HEK293 (cell line): ENCODE measurements around the gene NBDY.

Source experiments
- CTCF ChIA-PET: fragments of 350-600 bp; formaldehyde crosslinking; extraction: SDS; loops from one replicate; lab custom pipeline; 2021; ENCODE audit warnings: antibody characterized with exemption; lab: Yijun Ruan, JAX
- POLR2A ChIA-PET: fragments of 300-600 bp; formaldehyde crosslinking; extraction: SDS; loops from one replicate; lab custom pipeline; 2020; ENCODE audit warnings: antibody characterized with exemption, inconsistent platforms; lab: Yijun Ruan, JAX
- H3K27ac ChIP-seq: fragments of 200-500 bp; sonication (Bioruptor generic); 2 replicates; pipeline ENCODE4 v1.5.1; 2014; ENCODE audit warnings: low read depth, low read length, control low read depth, inconsistent platforms; ENCODE audit errors: extremely low read depth
- H3K36me3 ChIP-seq, 2 experiments: fragments of 200-500 bp in 1 of 2; sonication (Bioruptor generic) in 1 of 2; 1 replicate in 1 of 2; 2 replicates in 1 of 2; pipeline ENCODE4 v1.5.1; 2014 to 2017; ENCODE audit warnings: inconsistent platforms in 2 of 2, low read length in 2 of 2; ENCODE audit not compliant: control insufficient read depth in 2 of 2, insufficient read depth in 1 of 2
- H3K4me1 ChIP-seq: fragments of 200-500 bp; sonication (Bioruptor generic); 2 replicates; pipeline ENCODE4 v1.5.1; 2014; ENCODE audit warnings: mild to moderate bottlenecking, low read length, inconsistent platforms; ENCODE audit not compliant: control insufficient read depth, insufficient read depth
- H3K4me3 ChIP-seq: 2 replicates; pipeline ENCODE4 v1.5.1; 2011; ENCODE audit warnings: low read depth, mild to moderate bottlenecking, control low read depth, low read length, moderate library complexity
- H3K9me3 ChIP-seq: fragments of 200-500 bp; sonication (Bioruptor generic); 2 replicates; pipeline ENCODE4 v1.5.1; 2014; ENCODE audit warnings: low read depth, low read length, inconsistent platforms; ENCODE audit not compliant: control insufficient read depth, insufficient read depth
- FEZF1 ChIP-seq: fragments of 450-650 bp; formaldehyde crosslinking; IDR thresholded peaks from 2 replicates; pipeline ENCODE4 v1.5.1; 2016; ENCODE audit warnings: missing biosample characterization, missing genetic modification characterization
- KLF9 ChIP-seq: fragments of 450-650 bp; formaldehyde crosslinking; IDR thresholded peaks from 2 replicates; pipeline ENCODE4 v1.5.1; 2016; ENCODE audit warnings: missing biosample characterization, missing genetic modification characterization, low read depth
- OSR2 ChIP-seq: fragments of 450-650 bp; formaldehyde crosslinking; IDR thresholded peaks from 2 replicates; pipeline ENCODE4 v1.5.1; 2016; ENCODE audit warnings: missing biosample characterization, missing genetic modification characterization
- REPIN1 ChIP-seq: fragments of 450-650 bp; formaldehyde crosslinking; IDR thresholded peaks from 2 replicates; pipeline ENCODE4 v1.5.1; 2017; ENCODE audit warnings: missing biosample characterization, missing genetic modification characterization, low read depth
- ZBTB7A ChIP-seq: fragments of 450-650 bp; formaldehyde crosslinking; IDR thresholded peaks from 2 replicates; pipeline ENCODE4 v1.5.1; 2016; ENCODE audit warnings: low read depth, missing biosample characterization, missing genetic modification characterization
- ZFHX2 ChIP-seq: fragments of 450-650 bp; formaldehyde crosslinking; conservative IDR thresholded peaks from 2 replicates; pipeline ENCODE4 v1.5.1; 2016; ENCODE audit warnings: missing biosample characterization, missing genetic modification characterization
- ZFP3 ChIP-seq: fragments of 450-650 bp; formaldehyde crosslinking; IDR thresholded peaks from 2 replicates; pipeline ENCODE4 v1.5.1; 2016; ENCODE audit warnings: low read depth, missing biosample characterization, missing genetic modification characterization
- ZFP37 ChIP-seq: fragments of 450-650 bp; formaldehyde crosslinking; IDR thresholded peaks from 2 replicates; pipeline ENCODE4 v1.5.1; 2016; ENCODE audit warnings: missing biosample characterization, missing genetic modification characterization
- ZIC2 ChIP-seq: fragments of 450-650 bp; formaldehyde crosslinking; IDR thresholded peaks from 2 replicates; pipeline ENCODE4 v1.5.1; 2016; ENCODE audit warnings: missing biosample characterization, missing genetic modification characterization
- ZNF169 ChIP-seq: fragments of 450-650 bp; formaldehyde crosslinking; IDR thresholded peaks from 2 replicates; pipeline ENCODE4 v1.5.1; 2016; ENCODE audit warnings: missing biosample characterization, missing genetic modification characterization
- ZNF239 ChIP-seq: fragments of 450-650 bp; formaldehyde crosslinking; IDR thresholded peaks from 2 replicates; pipeline ENCODE4 v1.5.1; 2016; ENCODE audit warnings: missing biosample characterization, missing genetic modification characterization
- ZNF280D ChIP-seq: fragments of 450-650 bp; formaldehyde crosslinking; IDR thresholded peaks from 2 replicates; pipeline ENCODE4 v1.5.1; 2016; ENCODE audit warnings: missing biosample characterization, missing genetic modification characterization
- ZNF37A ChIP-seq: fragments of 450-650 bp; IDR thresholded peaks from 2 replicates; pipeline ENCODE4 v1.5.1; 2018; ENCODE audit warnings: missing biosample characterization, missing genetic modification characterization
- ZNF391 ChIP-seq: fragments of 450-650 bp; formaldehyde crosslinking; IDR thresholded peaks from 2 replicates; pipeline ENCODE4 v1.5.1; 2016; ENCODE audit warnings: low read depth, missing biosample characterization, missing genetic modification characterization, borderline replicate concordance
- ZNF404 ChIP-seq: fragments of 450-650 bp; formaldehyde crosslinking; IDR thresholded peaks from 2 replicates; pipeline ENCODE4 v1.5.1; 2017; ENCODE audit warnings: missing biosample characterization, missing genetic modification characterization
- ZNF416 ChIP-seq: fragments of 450-650 bp; formaldehyde crosslinking; IDR thresholded peaks from 2 replicates; pipeline ENCODE4 v1.5.1; 2016; ENCODE audit warnings: missing biosample characterization, missing genetic modification characterization
- ZNF560 ChIP-seq: fragments of 450-650 bp; formaldehyde crosslinking; IDR thresholded peaks from 2 replicates; pipeline ENCODE4 v1.5.1; 2017; ENCODE audit warnings: missing biosample characterization, missing genetic modification characterization, borderline replicate concordance
- ZNF600 ChIP-seq: fragments of 450-650 bp; formaldehyde crosslinking; IDR thresholded peaks from 2 replicates; pipeline ENCODE4 v1.5.1; 2016; ENCODE audit warnings: missing biosample characterization, missing genetic modification characterization
- ZNF621 ChIP-seq: fragments of 450-650 bp; formaldehyde crosslinking; IDR thresholded peaks from 2 replicates; pipeline ENCODE4 v1.5.1; 2017; ENCODE audit warnings: missing biosample characterization, missing genetic modification characterization
- ZNF654 ChIP-seq: fragments of 450-650 bp; formaldehyde crosslinking; IDR thresholded peaks from 2 replicates; pipeline ENCODE4 v1.5.1; 2016; ENCODE audit warnings: low read depth, missing biosample characterization, missing genetic modification characterization
- ZSCAN23 ChIP-seq: fragments of 450-650 bp; formaldehyde crosslinking; IDR thresholded peaks from 2 replicates; pipeline ENCODE4 v1.5.1; 2016; ENCODE audit warnings: missing biosample characterization, missing genetic modification characterization
- TF ChIP-seq, protein P1 (sequence below): fragments of 450-650 bp; formaldehyde crosslinking; conservative IDR thresholded peaks from 2 replicates; pipeline ENCODE4 v1.5.1; 2016; ENCODE audit warnings: low read depth, missing biosample characterization, missing genetic modification characterization

The NBDY gene

GRCh38 chrX:56726605-56727004 lies 2.4 kb upstream of the NBDY start (continued):
- TF ChIP-seq ZNF654 (tag by site-specific recombination) = peak; percentile 78
- no peak for TF ChIP-seq KLF9 (tag by site-specific recombination)
- no peak for TF ChIP-seq ZNF391
- TF ChIP-seq, all 188 proteins: peak for 5

GRCh38 chrX:56727531-56727930 lies 1.5 kb upstream of the NBDY start:
- Histone ChIP-seq H3K4me1 (no peaks in the 10 kb centered on the region), H3K9me3 (no peaks in the 10 kb centered on the region), H3K36me3 (no peaks in the 10 kb centered on the region), H3K27ac (no peak overlapping the region), H3K4me3 (no peak overlapping the region)
- CTCF ChIA-PET = interaction anchor here (0.6 to 5.5 kb wide), 5 partner anchors 149 to 681 kb away, joined by 3 to 31 read pairs (median 3); no protein-coding TSS in a partner anchor
- TF ChIP-seq REPIN1 (tag by site-specific recombination) (no peak), ZNF600 (no peak), FEZF1 (no peak), ZFHX2 (tag by site-specific recombination) (no peak), ZNF404 (no peak), ZNF560 (tag by site-specific recombination) (no peak), ZFP3 (tag by site-specific recombination) (no peak), OSR2 (no peak), ZNF416 (tag by site-specific recombination) (no peak), ZNF280D (no peak), ZNF169 (tag by site-specific recombination) (no peak), ZFP37 (tag by site-specific recombination) (no peak), ZNF239 (tag by site-specific recombination) (no peak), ZSCAN23 (tag by site-specific recombination) (no peak), ZNF621 (no peak), ZIC2 (no peak), ZBTB7A (tag by site-specific recombination) (no peak)
- POLR2A ChIA-PET = no interaction called here

DNA sequence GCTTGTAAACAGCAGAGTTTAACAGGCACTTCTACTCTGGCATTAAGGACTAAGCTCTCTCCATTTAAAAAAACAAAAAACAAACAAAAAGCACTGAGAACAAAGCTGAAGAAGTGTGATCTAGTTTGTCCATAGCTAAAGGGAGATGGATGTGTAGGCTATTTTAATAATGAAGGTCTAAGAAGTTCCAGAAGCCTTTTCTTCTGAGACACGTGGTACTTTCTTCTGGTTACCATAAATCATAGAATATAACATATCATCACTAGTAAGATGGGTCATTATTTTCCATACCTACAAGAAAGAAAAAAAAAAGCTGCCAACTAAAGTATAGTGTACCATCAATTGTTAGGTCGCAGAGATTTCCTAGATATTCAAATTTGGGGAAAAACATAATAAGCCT lies 722 bp upstream of the NBDY start:
- no peaks in the 10 kb centered on the region for H3K36me3 ChIP-seq
- POLR2A ChIA-PET = interaction anchor here (1.0 kb wide), 1 partner anchor 267 kb away, joined by 3 read pairs; the partner anchor contains the start of gene SPIN3
- no peaks in the 10 kb centered on the region for H3K4me1 ChIP-seq
- no peak overlapping the region for H3K4me3 ChIP-seq
- H3K27ac ChIP-seq = no peak overlapping the region
- H3K9me3 ChIP-seq = no peaks in the 10 kb centered on the region
- CTCF ChIA-PET = interaction anchor here (0.7 to 5.5 kb wide), 6 partner anchors 9 to 1617 kb away, joined by 3 to 31 read pairs (median 3); no protein-coding TSS in a partner anchor
- TF ChIP-seq ZNF37A (tag by site-specific recombination) = no peak
- TF ChIP-seq, protein P1, sequence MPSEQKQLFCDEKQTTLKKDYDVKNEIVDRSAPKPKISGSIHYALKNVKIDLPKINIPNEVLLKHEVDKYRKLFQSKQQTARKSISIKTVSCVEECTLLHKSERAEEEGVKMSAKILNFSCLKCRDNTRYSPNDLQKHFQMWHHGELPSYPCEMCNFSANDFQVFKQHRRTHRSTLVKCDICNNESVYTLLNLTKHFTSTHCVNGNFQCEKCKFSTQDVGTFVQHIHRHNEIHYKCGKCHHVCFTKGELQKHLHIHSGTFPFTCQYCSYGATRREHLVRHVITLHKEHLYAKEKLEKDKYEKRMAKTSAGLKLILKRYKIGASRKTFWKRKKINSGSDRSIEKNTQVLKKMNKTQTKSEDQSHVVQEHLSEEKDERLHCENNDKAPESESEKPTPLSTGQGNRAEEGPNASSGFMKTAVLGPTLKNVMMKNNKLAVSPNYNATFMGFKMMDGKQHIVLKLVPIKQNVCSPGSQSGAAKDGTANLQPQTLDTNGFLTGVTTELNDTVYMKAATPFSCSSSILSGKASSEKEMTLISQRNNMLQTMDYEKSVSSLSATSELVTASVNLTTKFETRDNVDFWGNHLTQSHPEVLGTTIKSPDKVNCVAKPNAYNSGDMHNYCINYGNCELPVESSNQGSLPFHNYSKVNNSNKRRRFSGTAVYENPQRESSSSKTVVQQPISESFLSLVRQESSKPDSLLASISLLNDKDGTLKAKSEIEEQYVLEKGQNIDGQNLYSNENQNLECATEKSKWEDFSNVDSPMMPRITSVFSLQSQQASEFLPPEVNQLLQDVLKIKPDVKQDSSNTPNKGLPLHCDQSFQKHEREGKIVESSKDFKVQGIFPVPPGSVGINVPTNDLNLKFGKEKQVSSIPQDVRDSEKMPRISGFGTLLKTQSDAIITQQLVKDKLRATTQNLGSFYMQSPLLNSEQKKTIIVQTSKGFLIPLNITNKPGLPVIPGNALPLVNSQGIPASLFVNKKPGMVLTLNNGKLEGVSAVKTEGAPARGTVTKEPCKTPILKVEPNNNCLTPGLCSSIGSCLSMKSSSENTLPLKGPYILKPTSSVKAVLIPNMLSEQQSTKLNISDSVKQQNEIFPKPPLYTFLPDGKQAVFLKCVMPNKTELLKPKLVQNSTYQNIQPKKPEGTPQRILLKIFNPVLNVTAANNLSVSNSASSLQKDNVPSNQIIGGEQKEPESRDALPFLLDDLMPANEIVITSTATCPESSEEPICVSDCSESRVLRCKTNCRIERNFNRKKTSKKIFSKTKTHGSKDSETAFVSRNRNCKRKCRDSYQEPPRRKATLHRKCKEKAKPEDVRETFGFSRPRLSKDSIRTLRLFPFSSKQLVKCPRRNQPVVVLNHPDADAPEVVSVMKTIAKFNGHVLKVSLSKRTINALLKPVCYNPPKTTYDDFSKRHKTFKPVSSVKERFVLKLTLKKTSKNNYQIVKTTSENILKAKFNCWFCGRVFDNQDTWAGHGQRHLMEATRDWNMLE (tag by site-specific recombination) = 0 out of 2 replicates have a peak, but pooled peaks have one; percentile 40
- TF ChIP-seq, all 188 proteins: peak for 1
